Hematopoietic multipotent progenitor cell treated with erythropoietin and hydrocortisone succinate and interleukin-3 and kit ligand, for 17 days (in vitro differentiated cells): Measurements from ENCODE around the gene MND1.
A peak's percentile ranks its signal among the peaks of the same experiment; 100 is the strongest.
"Not testable (repeated sequence)": the region's sequence is repeated elsewhere in the genome, so short reads cannot be mapped to it uniquely, and the experiment has no call there.

Experiments
- DNase-seq: peaks from one replicate; pipeline ENCODE4 v3.0.0-alpha.2; 2015; ENCODE audit warnings: low spot score

Gene MND1

DNA sequence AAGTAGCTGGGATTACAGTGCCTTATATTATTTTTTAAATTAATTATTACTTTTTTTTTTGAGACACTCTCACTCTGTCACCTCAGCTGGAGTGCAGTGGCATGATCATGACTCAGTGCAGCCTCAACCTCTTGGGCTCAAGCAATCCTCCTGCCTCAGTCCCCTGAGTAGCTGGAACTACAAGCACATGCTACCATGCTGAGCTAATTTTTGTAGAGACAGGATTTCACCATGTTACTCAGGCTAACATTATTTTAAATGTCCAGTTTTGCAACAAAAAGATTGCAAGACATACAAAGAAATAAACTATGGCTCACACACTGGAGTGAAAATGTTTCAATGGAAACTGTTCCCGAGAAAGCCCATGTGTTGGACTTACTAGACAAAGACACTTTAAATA, 59.2 kb downstream of the MND1 start:
- DNase-seq, result no peak

DNA sequence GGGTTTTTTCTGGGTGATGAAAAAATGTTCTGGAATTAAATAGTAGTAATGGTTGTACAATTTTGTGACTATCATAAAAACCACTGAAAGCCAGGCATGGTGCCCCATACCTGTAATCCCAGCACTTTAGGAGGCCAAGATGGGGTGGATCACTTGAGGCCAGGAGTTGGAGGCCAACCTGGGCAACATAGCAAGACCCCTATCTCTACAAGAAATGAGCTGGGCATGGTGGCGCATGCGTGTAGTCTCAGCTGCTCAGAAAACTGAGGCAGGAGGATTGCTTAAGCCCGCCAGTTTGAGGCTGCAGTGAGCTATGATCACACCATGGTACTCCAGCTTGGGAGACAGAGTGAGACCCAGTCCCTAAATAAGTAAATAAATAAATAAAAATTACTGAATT, 63.4 kb downstream of the MND1 start:
- DNase-seq, result no peak

DNA sequence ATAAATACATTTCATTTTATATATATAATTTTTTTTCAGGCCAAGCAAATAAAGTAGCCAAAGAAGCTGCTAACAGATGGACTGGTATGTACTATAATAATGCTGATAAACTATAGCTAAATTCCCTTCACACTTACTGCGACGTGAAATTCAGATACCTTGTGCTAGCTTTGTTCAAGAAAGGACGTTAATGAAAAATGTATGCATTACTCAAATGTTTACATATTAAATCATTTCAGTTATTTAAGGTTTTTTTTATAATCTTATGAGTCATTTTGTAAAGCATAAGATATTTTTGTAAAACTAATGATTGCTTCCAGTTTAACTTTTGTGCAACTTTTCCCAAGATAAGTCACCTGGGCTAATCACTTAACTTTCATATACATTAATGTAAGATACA, 64.4 kb downstream of the MND1 start:
- no peak for DNase-seq

DNA sequence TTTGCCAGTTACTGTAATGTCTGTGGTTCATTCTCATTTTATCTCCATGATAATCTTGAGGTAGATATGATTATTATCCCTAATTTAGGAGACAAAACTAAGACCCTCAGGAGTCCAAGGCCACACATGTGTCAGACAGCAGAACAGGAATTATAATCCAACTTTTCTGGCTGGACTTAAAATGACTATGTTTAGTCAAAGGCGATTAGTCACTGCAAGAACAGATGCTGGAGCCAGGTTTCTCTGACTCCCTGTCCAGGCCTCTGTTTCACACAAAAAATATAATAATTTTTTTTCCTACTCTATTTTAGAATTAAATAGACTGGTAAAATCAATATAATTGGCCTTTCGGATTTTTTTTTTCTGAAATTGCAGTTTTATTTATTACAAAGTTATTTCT, 64.9 kb downstream of the MND1 start:
- no peak for DNase-seq

DNA sequence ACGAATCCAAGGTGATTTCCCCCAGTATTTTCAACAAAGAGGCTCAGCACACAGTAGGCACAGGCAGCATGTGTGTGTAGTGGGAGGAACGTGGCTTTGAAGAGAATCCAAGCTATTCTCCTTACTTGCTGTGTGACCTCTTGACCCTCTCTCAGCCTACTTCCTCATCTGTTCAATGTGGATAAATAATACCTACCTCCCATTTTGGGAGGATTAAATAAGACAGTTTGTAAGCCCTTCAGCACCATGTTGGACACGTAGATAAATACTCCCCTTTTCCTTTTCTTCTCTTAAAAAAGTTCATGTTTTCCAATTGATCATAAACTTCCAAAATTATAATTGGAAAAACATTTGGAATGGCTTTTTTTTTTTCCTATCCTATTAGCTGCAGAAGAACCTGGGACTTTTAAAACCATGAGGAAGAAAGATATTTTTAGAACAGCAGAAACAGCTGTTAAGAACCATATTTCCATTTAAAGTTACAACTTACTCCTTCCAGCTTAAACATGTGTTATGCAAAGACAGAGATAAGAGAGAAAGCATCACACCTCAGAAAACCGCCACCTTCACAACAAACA, 65.5 kb downstream of the MND1 start:
- no peak for DNase-seq

DNA sequence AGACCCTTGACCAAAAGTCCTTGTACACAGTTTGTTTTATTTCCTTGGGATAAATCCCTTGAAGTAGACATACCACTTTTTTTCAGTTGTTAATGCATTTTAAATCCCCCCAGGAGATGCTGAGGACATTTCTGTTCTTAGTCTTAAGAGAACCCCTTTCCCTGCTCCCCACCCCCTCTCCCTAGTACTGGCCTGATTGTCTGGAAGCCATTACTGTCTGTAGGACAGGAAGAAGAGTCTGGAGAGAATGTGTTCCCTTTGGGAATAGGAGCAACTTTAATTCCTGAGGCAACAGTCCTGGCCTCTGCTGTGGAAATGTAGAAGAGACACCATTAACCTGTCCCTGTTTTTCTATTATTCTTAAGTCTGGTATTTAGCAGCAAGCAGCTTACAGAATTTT, 69.4 kb downstream of the MND1 start:
- no peak for DNase-seq

DNA sequence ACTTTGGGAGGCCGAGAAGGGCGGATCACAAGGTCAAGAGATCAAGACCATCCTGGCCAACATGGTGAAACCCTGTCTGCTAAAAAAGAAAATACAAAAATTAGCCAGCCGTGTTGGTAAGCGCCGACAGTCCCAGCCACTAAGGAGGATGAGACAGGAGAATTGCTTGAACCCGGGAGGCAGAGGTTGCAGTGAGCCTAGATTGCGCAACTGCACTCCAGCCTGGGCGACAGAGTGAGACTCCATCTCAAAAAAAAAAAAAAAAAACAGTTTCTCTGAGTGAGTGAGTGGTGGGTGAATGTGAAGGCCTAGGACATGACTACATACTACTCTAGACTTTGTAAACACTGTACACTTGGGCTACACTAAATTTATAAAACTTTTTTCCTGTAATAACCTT, 72.0 kb downstream of the MND1 start:
- not testable (repeated sequence) for DNase-seq

DNA sequence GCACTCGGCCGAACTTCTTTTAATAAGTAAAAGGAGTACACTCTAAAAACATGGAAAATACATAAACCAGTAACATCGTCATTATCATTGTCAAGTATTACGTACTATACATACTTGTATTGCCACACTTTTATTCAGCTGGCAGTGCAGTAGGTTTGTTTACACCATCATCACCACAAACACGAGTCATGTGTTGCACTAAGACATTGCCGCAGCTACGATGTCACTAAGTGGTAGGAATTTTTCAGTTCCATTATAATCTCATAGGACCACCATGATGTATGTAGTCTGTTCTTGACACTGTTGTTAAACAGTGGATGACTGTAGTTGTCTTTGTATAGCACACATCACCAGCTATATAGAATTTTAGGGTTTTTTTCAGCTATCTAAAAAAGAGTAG, 73.6 kb downstream of the MND1 start:
- DNase-seq, result no peak

DNA sequence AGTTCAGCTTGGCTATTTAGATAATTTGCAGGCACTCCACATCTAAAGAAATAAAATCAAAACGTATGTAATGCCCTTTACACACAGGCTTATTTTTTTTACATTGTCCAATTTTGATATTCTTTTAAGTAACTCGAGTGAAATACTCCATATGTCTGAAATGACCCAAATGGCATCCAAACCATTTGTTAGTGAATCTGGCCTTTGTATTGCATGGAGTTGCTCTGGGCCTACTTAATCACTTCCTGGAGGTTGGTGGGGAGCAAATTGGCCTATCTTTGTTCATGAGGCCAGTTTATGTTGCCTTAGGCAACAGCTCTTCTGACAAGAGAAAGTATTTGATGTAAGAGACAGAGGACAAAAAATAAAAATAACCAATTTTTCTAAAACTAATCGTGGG, 74.1 kb downstream of the MND1 start:
- DNase-seq, result no peak

DNA sequence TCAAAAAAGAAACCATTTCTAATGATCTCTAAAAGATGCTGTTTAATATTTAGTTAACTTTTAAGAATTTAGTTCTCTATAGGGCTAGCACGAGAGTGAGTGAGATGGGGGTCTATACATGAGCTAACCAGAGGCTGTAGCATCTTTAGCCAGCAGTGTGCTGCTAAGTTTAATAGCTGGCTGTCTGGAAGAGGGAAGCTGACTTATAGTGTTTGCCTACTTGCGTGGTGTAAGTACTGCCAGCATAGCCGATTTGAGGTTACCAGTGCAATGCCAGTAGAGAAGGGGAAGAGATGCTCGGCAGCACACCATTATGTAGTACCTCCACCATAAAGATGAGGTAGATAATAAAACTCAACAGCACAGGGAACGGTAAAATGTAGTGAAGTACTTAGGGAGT, 74.5 kb downstream of the MND1 start:
- DNase-seq, result no peak

DNA sequence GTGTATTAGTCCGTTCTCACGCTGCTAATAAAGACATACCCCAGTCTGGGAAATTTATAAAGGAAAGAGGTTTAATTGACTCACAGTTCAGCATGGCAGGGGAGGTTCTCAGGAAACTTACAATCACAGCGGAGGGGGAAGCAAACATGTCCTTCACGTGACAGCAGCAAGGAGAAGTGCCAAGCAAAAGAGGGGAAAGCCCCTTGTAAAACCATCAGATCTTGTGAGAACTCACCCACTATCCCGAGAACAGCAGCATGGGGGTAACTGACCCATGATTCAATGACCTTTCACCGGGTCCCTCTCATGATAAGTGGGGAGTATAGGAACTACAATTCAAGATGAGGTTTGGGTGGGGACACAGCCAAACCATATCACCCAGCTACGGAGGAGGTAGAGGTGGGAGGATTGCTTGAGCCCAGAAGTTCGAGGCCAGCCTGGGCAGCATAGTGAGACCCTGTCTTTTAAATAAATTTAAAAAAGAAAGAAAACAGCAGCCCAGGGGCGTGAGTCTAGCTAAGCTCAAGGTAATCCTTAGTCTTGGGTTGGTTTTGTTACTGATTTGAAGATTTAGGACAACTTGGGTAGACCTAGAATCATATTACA, 75.3 kb downstream of the MND1 start:
- no peak for DNase-seq

DNA sequence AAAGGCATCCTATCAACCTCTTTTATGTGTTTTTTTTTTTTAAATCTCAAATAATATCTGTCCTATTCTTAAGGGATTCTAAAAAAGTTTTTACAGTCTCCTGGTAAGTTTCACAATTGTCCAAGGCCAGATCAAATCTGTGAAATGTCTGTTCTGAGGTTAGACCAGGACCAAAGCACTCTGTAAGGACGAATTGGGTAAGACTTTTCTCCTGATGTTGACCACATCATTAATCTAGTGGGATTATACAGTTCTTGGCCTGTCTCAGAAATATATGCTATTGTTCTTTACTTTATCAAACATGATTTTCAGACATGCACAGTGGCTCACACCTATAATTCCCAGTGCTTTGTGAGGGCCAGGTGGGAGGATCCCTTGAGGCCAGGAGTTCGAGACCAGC, 75.9 kb downstream of the MND1 start:
- DNase-seq, result no peak

DNA sequence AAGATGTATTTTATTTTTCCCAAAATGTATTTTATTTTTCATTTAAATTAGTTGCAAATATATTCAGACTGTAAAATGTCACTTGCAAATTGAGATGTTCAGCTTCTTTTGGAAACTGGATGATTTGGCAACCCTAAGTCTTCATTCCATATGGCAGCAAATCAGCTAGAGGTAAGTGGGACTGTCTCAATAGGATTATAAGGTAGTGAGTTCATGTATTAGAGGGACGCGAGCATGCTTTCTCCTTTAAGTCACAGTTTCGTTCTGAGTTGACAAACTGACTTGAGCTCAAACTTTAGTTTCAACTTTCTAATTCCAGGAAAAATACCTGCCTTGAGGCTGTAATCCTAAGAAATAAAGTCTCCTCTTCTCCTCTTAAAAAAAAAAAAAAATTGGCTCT, 77.5 kb downstream of the MND1 start:
- DNase-seq, result no peak

DNA sequence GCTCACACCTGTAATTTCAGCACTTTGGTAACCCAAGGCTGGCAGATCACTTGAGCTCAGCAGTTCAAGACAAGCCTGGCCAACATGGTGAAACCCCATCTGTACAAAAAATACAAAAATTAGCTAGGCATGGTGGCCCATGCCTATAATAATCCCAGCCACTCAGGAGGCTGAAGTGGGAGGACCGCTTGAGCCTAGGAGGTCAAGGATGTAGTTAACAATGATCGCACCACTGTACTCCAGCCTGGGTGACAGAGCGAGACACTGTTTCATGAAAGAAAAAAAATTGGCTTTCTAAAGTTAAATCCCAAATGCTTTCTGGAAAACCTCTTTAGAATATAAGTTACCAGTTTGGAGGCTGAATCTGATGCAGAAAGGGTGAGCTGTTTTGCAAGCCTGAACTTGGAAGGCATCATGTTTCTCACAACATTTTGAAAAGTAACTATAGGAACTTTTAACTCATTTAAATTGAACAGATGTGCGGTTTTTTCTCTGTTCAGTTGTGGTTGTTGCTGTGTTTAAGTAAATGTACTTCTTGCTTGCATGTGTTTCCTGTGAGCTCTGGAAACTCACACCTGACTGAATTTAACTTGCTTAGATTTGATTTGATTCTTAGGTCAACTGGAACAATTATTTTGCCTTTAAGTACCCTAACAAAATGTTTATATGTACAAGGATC, 81.9 kb downstream of the MND1 start:
- no peak for DNase-seq

DNA sequence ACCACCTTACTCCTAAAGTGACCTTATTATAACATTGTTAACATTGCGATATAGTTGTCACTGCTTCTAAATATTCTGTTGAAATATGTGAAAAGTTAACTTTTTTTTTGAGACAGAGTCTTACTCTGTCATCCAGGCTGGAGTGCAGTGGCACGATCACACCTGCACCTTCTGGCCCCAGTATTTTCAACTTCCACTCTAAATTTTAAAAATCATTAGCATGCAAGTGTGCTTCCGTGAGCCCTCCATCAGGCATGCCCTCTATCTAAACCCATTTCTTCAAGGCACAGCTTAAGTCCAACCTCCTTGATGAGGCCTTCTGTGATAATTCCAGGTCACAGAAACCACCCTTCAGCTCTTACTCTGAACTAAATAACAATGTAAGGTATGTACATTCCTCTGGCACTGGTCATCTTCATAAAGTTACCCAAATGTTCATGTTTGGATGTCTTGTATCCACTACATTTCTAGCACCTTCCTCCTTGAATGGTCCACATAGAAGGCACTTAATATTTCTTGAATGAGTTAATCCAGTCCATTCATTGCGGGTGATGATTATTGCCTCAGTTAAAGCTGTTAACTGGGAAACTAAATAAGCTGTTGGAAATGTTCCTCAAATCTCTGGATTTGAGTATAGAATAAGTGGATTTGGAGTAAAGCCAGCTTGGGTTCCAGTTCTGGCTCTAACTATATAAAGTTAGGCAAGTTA, 83.0 kb downstream of the MND1 start:
- no peak for DNase-seq

DNA sequence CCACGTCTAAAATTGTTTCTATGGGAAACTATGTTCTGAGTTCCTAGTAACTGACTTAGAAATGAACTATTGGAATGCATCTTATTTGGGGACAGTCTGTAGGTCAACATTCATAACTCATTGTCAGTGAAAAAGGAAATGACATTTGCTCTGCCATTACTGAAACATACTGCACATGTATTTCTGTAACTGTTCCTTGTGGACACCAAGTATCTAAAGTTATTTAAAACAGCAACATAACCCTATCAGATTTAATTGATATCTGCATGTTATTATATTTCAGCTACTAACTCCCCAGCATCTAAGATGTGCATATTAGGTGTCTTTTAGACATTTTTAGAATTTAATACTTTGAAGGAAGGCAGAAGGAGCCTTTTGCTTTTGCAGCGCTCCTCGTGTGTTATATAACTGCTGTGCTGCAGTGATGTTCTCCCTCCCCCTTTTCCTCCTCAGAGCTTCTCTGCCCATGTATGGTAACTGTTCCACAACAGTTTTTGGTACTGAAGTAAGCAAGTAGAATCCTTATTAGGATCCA, 84.5 kb downstream of the MND1 start:
- DNase-seq, result no peak

DNA sequence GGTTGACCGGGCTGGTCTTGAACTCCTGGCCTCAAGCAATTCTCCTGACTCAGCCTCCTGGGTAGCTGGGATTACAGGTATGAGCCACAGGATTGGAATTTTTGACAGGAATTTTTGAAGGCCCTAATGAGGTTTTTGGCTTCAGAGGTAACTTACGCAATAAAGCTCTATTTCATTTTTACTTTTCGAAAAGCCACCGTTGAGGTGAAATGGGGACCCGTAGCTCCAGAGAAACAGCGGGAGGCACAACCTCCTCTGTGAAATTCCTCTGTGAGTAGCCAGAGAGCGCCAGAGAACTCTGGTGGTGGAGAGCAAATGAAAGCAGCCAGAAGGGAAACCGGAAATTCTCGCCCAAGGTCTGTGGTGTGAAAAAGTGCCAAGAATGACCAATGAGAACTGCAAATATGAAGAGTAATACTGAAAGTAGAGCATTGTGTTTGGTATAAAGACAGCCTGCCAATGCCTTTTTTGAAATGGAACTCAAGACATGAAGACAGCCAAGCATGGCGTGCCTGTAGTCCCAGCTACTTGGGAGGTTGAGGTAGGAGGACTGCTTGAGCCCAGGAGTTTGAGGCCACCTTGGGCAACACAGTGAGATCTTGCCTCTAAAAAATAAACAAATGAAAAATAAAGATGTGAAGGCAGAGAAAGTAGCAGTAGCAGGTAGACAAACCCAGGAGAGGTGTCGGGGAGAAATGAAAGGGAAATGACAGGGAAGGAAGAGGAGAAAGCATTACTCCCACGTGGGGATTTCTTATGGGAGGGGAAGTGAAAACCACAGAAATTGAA, 88.7 kb downstream of the MND1 start:
- DNase-seq, result peak; percentile 83

DNA sequence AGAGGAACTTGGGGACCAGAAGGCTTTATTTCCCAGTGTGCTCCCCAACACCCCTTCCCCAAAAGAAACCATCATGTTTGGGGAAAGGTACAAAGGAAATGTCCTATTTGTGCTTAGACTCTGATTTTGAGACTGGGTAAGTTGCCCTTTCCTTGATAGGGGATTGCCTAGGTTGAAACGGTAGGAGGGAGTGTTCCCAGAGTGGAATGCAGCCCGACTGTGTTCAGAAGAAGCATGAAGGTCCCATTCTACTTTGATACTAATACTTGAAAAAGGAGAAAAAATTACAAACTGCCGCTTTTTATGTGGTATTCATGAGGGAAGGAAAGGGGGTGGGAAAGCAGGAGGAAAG, 89.2 kb downstream of the MND1 start:
- no peak for DNase-seq

DNA sequence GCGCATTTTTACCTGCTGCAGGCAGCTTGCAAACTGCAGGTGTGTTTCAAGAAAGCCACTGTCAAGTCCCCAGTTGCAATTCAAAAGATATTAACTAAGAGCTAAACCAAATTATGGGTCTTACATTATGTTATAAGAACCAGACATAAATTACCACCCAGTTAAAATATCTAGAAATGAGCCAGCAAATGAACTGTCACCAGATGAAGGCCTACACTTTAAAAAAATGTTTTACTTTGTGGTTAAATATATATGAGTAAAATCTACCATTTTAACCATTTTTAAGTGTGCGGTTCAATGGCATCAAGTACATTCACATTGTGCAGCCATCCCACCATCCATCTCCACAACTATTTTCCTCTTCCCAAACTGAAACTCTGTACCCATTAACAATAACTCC, 89.7 kb downstream of the MND1 start:
- DNase-seq, result no peak

DNA sequence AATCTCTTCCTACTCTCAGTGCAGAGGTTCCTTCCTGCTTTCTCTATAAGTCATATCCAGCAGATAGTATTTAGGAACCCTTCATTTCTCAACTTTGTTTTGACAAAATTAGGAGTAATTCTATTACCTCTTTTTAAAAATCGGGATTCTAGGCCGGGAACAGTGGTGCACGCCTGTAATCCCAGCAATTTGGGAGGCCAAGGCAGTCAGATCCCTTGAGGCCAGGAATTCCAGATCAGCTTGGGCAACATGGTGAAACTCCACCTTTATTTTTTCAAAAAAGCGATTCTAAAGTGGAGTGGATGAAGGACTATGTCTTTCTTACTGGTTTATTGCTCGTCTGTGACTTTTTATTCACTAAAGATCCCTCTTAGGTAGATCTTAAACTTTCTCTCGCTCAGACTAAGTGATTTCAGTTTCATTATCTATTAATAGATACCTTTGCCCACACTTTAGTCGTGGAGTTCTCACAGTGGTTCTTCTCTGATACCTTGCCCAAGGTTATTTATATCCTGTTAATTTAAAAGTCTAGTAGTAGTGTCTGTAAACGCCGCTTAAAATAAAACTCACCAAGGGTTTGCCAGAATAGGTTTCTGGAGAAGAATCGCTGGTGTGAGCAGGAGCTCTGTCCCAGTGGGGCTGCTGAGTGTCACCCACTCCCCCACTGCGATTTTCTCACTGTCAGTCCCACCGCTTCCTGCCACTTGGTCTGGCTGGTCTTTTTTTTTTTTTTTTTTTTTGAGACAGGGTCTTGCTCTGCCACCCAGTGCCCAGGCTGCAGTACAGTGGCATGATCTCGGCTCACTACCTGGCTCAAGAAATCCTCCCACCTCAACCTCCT, 94.6 kb downstream of the MND1 start:
- no peak for DNase-seq

DNA sequence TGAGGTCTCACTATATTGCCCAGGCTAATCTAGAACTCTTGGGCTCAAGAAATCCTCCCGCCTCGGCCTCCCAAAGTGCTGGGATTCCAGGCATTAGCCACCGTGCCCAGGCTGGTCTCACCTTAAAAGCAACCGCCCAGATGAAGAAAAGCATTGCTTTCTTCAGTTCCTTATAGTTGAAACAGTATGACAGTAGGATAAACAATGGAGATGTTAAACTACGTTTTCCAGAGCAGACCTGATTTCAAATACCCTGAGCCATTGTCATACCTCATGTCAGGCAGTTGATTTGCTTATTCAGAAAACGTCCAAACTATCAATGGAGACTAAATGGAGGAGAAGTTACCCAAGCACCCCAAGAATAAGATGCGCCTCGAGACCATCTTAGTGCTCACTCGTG, 95.3 kb downstream of the MND1 start:
- no peak for DNase-seq
